H7 (cell line): Measurements from ENCODE around the gene FHOD3. TPM values are rescaled to one million over a fixed set of nuclear protein-coding genes. Genes with fewer than 3 reads are reported as not detected.

ENCODE experiments used
- DNase-seq: peaks from one replicate; pipeline ENCODE4 v3.0.0; 2012
- H3K27me3 ChIP-seq: 2 replicates; pipeline ENCODE4 v1.6.0; 2011; ENCODE audit warnings: mild to moderate bottlenecking, low read length; ENCODE audit not compliant: control insufficient read depth, insufficient read depth
- H3K36me3 ChIP-seq: replicated peaks from 2 replicates; pipeline ENCODE4 v1.5.1; 2011; ENCODE audit warnings: low read length; ENCODE audit not compliant: control insufficient read depth, insufficient read depth
- H3K4me3 ChIP-seq: 2 replicates; pipeline ENCODE4 v1.5.1; 2011; ENCODE audit warnings: low read depth, mild to moderate bottlenecking, control low read depth, low read length, moderate library complexity; ENCODE audit not compliant: insufficient read depth
- total RNA-seq: library from RNA; depleted of rRNA; stranded (reverse); fragments of >200 nt; shearing (Covaris generic); gene quantifications from 2 replicates; pipeline ENCODE4 v1.2.3, GENCODE V29; 2014

Gene FHOD3
- total RNA-seq, 1 experiment from 2014 or later: 1.8 TPM

DNA sequence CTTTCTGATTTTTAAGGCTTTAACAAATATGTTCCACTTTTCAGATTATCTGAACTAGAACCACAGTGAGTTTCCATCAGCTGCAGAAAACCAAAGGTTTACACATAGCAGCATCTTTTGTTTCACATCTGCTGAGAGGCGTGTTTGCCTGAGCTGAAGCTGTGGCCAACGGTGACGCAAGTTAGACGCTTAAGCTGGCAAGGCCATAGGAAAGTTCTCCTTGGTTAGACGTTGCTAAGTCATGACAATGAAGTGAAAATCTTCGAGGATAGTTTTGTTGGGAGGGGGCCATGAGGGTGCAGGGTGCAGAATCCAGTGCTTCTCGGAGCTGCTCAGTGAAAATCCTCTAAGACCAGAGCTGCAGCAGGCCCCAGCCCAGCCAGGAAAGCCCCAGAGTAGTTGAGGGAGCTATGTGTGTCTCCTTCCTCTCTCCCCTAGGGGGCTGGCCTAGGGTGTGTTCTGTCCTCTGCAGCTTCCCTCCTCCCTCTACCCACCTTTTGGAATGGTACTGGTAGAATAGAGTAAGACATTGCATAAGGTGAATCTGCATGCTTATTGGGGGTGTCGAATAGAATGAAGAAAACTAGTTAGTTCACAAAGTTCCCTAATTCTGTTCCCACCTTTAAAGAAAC lies 105.4 kb downstream of the FHOD3 start:
- peak; percentile 39 for DNase-seq
- no peak overlapping the region for H3K4me3 ChIP-seq

DNA sequence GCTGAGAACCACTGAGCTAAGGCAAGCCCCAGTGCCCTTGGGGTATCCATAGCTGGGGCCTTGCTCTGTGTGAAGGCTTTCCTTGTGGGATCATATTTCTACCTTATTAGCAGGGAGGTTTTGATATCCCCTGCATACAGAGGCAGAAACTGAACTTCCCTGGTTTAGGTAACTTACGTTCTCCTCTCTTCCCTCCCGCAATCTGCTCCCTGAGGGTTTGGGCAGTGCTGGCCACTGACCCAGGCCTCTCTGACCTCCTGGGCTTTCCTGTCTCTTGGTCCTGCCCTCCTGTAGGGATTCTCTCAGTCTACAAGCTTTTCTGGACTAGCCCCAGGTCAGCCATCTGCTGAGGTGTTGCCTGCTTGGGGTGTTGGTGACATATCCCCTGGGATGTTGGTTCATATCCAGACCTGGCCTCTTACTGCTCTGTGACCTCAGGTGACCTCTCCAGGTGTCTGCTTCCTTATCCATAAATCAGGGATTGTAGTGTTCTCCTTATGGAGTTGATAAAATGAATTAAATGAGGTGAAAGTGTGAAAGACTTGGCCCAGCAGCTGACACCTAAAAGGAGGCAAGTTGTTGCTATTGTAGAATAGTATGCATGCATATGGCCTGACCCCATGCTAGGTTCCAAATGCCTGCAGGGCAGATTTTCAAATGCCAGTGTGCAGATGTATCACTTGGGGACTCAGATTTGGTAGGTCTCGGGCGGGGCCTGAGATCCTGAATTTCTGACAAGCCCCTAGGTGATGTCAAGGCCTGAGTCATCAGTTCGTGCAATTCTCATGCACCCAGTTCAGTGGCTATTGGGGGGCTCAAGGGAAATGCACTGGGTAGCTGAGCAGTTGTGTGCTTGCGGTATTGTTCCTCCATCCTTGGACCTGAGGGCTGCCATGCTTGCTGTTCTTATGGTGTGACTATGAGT lies 106.6 kb downstream of the FHOD3 start:
- H3K4me3 ChIP-seq: no peak overlapping the region
- no peak for DNase-seq
- H3K27me3 ChIP-seq: no peaks in the 10 kb centered on the region
- H3K36me3 ChIP-seq: no peaks in the 10 kb centered on the region

More for the DNA sequence above, 105.4 kb downstream of the FHOD3 start:
- Histone ChIP-seq H3K36me3 (no peaks in the 10 kb centered on the region), H3K27me3 (no peaks in the 10 kb centered on the region)

DNA sequence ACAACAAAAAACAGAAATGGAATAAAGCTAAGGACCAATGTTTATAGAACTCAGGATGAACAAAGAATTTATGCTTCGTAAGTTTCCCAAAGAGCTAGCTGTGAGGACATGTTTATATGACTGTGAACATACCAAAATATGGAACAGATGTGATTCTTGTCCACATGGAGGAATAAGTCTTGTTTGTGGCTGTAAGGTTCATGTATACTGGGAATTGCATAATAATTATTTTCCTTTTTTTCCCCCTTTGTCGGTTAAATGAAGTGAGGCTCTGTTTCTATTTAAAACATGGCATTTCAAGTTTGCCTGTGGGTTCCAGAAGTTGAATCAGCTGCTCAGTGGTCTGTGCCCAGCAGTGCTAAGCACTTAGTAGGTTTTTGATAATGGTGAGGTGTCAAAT lies 108.1 kb downstream of the FHOD3 start:
- no peaks in the 10 kb centered on the region for H3K36me3 ChIP-seq
- H3K27me3 ChIP-seq: no peaks in the 10 kb centered on the region
- no peak for DNase-seq

DNA sequence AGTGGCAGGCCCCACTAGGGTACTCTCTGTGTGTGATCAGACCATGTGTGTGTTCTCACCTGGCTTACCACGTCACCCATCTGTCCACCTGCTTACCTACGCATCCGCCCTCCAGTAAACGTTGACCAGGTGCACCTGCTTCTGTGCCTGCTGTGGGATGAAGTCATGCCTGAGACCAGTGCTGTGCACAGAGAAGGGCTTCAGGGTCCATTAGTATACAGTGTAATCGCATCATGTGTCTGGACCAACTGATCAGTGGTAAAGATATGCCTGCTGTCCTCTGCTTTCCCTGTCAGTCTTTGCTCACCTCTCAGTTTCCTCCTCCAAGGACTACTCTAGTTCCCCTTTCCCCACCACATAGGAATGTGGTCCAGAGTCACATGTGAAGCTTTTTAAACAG lies 109.3 kb downstream of the FHOD3 start:
- H3K36me3 ChIP-seq: no peaks in the 10 kb centered on the region
- DNase-seq: no peak
- H3K27me3 ChIP-seq: no peaks in the 10 kb centered on the region
- H3K4me3 ChIP-seq: no peak overlapping the region

More for the DNA sequence above, 108.1 kb downstream of the FHOD3 start:
- H3K4me3 ChIP-seq: no peak overlapping the region

DNA sequence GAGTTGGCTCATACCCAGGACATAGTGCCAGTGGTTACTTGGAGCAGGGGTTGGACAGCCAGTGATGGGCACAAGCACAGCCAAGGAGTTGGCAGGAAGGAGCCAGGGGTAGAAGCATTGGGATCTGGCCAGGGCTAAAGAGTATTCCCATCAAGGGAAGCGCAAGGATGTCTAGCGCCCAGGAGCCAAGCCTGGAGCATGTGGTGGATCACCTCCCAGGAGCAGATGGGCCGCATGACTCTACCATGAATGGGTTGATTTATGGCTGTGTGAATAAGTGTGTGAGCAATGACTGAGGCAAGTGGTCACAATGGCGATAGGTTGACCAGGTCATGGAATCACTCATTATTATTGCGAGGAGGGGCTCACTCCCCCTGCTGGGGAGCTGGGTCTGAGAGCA lies 111.1 kb downstream of the FHOD3 start:
- no peaks in the 10 kb centered on the region for H3K36me3 ChIP-seq
- no peak for DNase-seq
- no peaks in the 10 kb centered on the region for H3K27me3 ChIP-seq
- no peak overlapping the region for H3K4me3 ChIP-seq

DNA sequence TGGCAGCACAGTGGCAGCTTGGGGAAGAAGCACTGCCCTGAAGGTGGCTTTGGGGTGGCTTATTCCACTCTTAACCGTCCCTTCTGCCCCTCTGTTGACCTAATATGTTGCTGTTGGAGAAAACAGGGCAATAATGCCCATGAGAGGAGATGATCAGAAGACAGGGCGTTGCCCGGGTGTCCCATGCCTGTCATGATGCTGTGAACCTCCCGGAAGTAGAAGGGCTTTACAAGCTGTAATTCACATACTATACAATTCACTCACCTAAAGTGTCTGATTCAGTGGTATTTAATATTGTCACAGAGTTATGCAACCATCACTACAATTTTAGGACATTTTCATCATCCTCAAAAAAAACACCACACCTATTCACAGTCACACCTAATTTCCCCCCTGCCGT lies 112.3 kb downstream of the FHOD3 start:
- Histone ChIP-seq H3K27me3 (no peaks in the 10 kb centered on the region), H3K4me3 (no peak overlapping the region), H3K36me3 (no peaks in the 10 kb centered on the region)
- DNase-seq: no peak

DNA sequence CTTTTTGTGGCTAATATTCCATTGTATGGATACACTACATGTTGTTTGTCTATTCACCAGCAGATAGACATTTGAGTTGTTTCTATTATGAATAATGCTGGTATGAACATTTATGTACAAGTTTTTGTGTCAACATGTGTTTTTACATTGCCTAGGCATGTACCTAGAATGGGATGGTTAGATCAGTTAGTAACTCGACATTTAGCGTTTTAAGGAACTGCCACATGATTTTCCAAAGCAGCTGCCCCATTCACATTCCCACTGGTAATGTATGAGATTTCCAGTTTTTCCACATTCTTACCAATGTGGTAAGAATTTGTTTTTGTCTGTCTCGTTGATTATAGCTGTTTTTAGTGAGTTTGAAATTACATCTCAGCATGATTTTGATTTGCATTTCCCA lies 112.8 kb downstream of the FHOD3 start:
- H3K4me3 ChIP-seq: no peak overlapping the region
- H3K27me3 ChIP-seq: no peaks in the 10 kb centered on the region
- no peak for DNase-seq
- H3K36me3 ChIP-seq: no peaks in the 10 kb centered on the region

DNA sequence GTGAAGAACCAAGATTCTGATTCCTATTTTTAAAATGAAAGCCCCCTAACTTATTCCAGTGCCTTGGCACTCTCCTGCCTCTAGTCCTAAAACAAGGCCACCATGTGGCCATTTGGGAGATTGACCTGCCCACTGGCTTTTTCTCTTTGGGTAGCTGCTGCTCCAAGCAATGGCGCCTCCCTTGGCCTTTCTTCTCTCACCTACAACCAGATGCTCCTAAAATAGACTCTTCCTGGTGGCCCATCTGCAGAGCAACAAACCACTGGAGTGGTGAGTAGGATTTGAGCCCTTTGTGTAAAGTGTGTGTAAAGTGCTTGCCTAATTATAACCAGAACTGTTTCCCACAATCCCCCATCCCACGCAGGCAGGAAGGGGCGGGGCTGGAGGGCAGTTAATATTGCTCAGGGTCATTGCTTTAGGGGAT lies 114.2 kb downstream of the FHOD3 start:
- peak; percentile 62 for DNase-seq
- H3K27me3 ChIP-seq: no peaks in the 10 kb centered on the region
- H3K4me3 ChIP-seq: no peak overlapping the region
- H3K36me3 ChIP-seq: no peaks in the 10 kb centered on the region

DNA sequence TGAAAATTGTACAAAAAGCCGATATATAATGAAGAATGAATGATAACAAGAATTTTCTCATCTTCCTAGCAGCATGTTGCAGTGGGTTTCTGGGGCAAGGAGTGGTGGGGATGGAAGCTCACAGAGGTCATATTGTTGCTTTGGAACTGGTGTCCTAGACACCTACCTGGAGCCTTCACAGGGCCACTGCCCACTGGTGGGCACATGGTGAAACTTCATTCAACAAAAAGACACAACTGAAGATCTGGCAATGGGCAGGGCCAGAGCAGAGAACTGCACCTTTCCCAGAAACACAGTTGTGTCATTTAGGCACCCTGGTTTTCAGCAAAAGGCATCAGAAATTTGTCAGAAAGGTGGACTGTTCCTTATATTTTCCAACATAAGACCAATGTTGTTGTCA lies 115.3 kb downstream of the FHOD3 start:
- no peaks in the 10 kb centered on the region for H3K27me3 ChIP-seq
- peak; percentile 45 for DNase-seq
- no peaks in the 10 kb centered on the region for H3K36me3 ChIP-seq
- H3K4me3 ChIP-seq: no peak overlapping the region

DNA sequence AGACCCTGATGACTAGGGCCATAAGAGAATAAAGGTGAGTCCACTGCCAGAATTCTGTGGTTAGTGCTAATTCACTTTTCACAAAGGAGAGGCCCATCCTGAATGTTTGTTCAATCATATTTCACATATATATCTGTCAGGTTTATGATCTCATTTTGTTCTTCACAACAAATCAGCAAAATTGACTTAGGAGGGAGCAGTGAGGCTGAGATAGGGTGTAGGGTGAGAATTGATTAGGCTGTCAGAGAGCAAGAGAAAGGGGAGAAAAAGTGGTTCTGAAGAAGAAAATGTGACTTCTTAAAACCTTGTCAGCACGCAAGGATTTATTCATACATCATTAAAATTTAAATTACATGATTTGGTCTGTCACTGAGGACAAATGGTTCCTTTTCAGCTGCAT lies 117.7 kb downstream of the FHOD3 start:
- Histone ChIP-seq H3K4me3 (no peak overlapping the region), H3K27me3 (no peaks in the 10 kb centered on the region), H3K36me3 (no peaks in the 10 kb centered on the region)
- no peak for DNase-seq

DNA sequence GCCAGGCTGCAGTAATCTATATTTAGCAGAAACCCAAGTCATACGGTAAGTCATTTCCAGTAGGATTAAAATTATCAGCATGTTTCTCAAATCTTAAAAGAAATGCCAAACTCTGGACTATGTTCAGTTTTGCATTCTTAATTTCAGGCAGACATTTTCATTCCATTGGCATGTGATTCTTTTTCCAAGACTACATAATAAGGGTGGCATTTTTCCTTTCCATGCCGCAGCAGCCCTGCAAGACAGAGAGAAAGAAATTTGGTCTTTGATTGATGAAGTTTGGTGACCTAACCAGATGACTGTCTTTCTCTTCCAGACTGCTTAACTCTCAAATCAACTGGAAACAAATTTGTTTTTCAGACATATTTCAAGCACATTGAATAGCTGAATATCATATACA lies 118.1 kb downstream of the FHOD3 start:
- DNase-seq: no peak
- no peaks in the 10 kb centered on the region for H3K36me3 ChIP-seq
- no peaks in the 10 kb centered on the region for H3K27me3 ChIP-seq
- H3K4me3 ChIP-seq: no peak overlapping the region

DNA sequence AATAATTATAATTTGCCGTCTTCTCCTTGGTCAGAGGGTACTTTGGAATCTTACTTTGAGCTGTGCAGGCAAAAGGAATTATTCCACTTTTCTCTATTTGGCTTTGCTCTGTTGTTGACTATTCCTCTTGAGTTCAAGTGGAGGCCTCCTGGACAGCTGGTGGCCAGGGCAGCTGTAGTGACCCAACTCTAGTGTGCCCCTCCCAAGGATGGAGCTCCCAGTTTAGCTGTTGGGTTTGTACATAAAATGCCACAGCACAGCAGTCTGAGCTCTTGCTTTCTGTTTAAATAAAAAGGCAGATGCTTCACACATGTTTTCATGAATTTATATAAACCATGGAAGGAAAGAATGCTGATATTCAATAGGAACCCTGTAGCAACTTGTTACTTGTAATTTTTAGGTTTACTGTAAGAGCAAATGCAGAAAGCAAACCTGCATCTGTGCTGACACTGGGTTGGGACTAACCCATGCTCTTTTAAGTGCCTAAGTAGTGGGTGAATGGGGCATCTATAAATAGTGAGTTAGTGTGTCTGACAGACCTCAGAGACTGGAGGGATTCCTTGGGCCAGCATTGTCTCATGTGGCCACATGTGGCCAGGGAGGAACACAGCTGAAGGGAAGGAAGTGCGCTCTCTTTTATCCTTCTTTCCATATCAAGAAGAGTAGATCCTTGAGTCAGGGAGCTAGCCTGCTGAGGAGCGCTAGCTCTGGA lies 121.8 kb downstream of the FHOD3 start:
- no peak overlapping the region for H3K4me3 ChIP-seq
- DNase-seq: no peak
- no peaks in the 10 kb centered on the region for H3K27me3 ChIP-seq
- no peaks in the 10 kb centered on the region for H3K36me3 ChIP-seq

DNA sequence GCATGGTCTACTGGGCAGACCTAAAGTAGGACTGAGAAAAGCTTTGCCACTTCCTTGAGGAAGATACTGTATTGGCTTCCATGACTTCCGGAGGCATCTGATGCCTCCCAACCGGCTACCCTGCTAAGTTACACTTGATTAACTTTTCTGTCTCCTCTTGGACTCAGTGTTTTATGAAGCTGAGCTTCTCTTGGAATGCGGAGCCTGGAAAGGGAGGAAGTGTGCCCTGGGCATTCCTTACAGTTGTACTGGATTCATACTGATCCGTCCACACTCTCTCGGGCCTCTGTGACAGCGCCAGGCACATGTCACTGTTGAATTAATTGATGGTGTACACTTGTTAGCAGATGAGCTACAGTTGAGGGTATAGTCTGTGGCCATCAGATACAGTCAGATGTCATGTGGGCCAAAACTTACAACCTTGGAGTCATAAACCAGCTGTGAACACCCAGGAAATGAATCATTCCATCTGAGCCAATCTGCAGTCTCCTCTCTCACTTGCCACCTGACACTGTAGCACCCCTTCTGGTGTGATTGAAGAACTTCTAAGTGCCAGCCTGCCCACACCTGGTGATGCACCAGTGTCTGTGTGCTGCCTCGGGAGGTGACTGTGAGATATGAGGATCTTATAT lies 122.5 kb downstream of the FHOD3 start:
- no peaks in the 10 kb centered on the region for H3K36me3 ChIP-seq
- H3K27me3 ChIP-seq: no peaks in the 10 kb centered on the region
- no peak overlapping the region for H3K4me3 ChIP-seq
- DNase-seq: no peak

DNA sequence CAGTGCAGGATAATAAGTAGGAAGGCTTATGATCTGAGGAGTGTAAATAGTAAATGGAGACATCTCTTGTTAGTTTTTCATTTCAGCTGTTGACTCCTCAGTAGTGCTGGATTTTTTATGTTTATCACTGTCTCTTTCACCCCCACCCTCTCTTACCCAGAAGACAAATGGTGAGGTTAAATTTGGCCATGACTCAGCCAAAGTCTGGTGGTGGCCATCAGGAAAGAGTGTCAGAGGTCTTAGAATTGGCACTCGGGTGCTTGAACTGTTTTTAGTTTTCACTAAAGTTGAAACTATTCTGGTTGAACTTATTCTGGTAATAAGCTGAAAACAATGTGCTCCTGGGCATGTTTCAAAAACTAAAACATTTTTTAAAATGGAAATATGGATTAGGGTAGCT lies 123.3 kb downstream of the FHOD3 start:
- no peak for DNase-seq
- Histone ChIP-seq H3K36me3 (no peaks in the 10 kb centered on the region), H3K4me3 (no peak overlapping the region), H3K27me3 (no peaks in the 10 kb centered on the region)
